SKM-1 treated with dmso at 0.1 percent for 144 hours (cell line): ENCODE measurements around the gene R3HCC1L.

ENCODE experiments used
- DNase-seq: peaks from one replicate; lab custom pipeline; 2025; ENCODE audit not compliant: unreplicated experiment; lab: John Stamatoyannopoulos, UW

The R3HCC1L gene

GRCh38 chr10:98257961-98258360, 123.5 kb downstream of the R3HCC1L start:
- no peak for DNase-seq

DNA sequence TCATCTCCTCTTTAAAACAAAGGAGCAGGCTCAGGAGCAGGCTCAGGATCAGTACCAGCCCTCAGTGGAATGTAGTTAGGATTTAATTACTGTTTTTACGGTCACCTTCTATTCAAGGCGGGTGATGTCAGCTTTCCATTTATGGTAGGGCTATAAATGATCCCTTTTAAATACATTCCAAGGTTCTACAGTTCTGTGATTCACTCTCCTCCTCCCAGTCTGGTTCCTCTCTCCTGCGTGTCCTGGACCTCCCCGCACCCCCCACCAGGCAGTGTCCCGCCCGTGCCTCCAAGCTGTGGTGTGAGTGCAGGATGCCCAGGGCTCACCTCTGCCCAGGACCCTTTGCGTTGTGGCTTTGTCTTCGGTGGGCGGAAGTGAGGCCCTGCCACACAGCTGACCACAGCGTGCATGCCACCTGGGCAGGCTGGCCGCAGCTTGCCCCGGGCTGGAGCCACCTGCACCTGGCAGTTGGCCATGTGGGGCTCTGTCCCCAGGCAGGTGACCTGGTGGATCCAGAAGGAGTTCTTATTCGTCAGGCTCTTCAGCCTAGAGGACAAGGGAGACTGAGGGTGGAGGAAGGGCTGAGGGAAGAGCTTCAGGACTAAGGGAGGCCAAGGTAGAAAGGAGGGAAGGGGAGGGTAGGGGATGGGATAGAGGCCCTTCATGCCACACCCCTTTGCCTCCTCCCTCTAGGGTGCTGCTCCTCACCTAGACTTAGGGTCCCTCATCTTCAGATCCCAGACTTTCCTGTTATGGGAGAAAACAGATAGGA, 124.4 kb downstream of the R3HCC1L start:
- DNase-seq, result no peak

- peak; percentile 64 for DNase-seq
Observed at GRCh38 chr10:98259606-98260315, 125.3 kb downstream of the R3HCC1L start.

DNA sequence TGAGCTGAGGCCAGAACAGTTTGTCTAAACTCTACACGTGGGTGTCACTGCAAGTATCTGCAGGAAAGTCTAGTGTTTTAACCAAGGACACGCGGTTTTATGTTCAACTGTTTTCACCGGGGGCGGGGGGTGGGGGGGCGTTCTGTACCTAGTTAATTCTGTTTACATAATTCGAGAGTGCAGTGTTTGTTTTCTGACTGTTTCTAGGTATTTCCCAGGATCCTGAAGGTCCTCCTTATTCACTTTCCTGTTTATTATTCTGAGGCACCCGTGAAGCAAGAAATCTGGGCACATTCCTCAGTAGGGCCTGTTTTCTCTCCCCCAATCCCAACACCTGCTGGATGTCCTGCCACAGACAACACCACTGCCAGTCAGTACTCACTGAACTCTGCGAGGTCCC, 125.9 kb downstream of the R3HCC1L start:
- no peak for DNase-seq

DNA sequence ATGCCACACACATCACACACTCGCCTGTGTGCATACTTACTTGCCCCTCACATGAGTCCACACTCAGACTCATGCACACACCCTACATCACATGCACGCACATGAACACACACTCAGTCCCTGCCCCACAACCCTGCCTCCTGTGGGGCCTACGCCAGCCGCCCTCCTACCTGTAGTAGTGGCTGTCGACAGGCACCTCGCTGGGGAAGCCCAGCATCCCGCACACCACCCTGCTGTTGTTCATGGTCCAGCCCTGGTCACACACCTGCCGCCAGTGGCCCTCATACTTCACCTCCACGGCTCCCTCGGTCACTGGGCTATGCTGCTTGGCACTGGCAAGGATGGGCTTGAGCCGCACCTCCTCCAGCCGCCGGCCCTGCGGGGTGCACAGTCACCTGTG, 126.3 kb downstream of the R3HCC1L start:
- DNase-seq, result no peak

DNA sequence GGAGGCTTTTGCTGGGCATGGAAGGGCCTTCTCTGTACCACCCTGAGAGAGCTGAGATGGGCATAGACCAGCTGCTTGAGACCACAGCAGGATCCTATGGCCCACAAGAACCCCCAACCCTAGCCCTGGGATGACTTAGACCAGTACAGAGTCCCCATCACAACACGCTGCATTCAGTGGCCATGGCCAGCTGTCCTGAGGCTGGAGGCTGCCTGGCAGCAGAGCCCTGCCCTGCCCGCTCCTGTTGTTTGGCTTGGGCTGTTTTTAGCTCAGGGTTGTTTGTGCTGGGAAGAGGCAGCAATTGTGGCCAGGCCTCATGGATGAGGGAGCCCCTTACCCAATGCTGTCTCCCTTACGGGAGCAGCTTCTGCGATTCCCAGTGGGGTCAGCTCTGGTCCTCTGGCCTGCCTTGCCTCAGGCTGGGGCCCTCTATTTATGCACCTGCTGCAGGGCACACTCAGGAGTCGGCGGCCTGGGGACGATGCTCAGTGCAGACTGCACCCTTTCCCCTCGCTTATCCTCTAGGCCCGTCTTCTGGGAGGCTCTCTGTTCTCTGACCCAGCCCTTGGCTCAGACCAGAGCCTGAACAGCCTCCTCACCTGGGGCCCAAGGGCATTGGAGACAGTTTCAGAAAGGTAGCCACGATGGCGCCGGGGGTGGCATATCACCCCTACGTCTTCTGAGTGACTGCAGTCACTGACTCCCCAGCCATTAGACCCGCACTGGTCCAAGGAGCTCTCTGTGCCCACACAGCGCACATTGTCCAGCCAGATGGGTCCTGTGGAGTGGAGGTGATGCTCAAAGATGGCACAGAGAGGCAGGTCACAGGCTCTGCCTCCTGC, 127.2 kb downstream of the R3HCC1L start:
- DNase-seq, result peak; percentile 73

DNA sequence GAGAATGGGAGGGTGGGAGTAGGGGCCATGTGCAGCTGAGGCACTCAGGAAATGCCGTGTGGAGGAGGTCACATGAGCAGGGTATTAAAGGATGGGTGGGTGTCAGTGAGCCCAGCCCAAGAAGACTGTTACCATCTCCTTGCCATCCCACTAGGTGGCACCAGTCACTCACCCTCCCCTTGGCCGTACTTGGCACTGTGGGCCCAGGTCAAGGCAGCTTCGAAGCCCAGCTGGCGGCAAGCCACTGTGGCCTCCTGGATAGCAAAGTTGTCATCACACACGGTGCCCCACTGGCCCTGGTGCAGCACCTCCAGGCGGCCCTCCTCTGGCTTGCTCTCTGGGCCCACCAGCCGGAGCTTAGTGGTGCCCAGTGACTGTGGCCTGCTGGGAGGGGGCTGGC, 128.1 kb downstream of the R3HCC1L start:
- DNase-seq, result peak; percentile 39

DNA sequence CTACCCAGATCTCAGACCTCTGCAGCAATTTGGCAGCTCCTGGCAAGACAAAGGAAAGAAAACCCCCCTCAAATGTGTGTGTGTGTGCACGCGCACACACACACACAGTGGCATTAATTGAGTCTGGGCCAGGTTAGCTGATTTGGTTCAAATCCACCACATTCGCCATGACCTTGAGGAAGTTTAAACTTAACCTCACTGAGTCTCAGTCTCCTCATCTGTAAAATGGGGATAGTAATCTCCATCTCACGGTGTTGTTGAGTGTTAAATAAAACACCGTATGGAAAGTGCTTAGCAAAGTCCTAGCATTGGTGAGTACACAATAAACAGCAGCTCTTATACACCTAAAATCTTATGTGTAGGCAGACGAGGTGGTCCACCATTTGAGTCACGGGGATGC, 128.6 kb downstream of the R3HCC1L start:
- no peak for DNase-seq

DNA sequence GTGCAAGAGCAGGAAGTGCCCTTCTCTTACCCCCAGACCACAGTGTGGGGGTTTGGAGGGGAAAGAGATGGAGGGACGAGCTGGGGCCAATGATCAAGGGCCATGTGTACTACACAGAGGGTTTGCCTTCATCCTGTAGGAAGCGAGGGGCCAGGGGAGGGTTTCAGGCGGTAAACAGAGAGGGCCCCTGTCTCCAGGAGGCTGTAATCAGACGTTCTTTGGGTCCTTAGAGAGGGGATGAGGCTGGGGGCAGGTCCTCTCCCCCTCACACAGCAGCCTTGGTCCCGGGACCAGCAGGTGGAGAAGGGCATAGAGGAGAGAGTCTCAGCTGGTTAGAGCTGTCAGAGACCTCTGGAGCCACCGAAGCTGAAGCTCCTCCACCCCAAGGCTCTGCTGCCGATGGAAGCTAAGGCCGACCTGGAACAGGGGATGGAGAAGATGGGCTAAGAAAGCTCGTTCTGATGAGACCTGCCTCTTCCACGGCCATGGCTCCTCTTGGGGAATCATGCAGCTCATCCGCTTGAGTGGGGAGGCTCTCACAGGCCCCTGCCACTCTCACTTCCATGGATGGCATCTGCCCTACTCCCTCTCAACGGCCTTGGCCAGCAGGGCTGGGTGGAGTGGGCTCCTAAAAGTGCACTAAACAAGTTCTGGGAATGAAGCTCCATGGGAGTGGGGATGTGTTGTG, 130.1 kb downstream of the R3HCC1L start:
- peak; percentile 88 for DNase-seq

DNA sequence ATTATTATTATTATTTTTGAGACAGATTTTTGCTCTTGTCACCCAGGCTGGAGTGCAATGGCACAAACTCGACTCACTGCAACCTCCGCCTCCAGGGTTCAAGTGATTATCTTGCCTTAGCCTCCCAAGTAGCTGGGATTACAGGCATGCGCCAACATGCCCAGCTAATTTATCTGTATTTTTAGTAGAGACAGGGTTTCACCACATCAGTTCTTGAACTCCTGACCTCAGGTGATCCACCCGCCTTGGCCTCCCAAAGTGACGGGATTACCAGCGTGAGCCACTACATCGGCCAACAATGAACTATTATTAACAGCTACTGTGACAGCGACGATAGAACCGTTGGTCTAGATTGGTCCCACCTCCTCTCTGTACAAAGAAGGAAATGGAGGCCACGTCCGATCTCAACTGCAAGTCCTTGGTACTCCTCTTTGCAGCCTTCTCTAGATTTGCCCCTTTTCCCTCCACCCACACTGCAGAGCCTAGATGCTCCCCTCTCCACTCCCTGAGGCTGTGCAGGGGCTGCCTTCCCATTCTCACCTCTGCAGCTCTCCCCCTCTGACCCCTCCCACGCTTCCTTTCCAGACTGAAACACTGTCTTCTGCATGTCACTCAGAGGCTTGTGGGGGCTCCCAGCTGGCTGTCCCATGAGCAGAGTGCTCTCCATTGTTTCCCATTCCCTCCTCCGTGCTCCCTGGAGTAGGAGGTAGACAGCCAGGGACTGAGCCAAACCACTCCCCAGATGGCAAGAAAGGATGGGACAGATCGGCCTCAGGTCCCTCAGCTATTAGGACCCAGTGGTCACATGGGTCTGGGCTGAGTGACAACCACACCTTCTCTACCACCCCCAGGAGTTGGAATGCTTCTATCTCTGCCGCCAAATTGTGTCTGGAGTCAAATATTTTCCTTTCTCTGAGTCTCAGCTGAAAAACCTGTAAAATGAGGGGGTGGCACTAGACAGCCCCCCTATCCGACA, 131.2 kb downstream of the R3HCC1L start:
- peak; percentile 34 for DNase-seq

- no peak for DNase-seq
Observed at GRCh38 chr10:98266647-98267046, 132.2 kb downstream of the R3HCC1L start.

DNA sequence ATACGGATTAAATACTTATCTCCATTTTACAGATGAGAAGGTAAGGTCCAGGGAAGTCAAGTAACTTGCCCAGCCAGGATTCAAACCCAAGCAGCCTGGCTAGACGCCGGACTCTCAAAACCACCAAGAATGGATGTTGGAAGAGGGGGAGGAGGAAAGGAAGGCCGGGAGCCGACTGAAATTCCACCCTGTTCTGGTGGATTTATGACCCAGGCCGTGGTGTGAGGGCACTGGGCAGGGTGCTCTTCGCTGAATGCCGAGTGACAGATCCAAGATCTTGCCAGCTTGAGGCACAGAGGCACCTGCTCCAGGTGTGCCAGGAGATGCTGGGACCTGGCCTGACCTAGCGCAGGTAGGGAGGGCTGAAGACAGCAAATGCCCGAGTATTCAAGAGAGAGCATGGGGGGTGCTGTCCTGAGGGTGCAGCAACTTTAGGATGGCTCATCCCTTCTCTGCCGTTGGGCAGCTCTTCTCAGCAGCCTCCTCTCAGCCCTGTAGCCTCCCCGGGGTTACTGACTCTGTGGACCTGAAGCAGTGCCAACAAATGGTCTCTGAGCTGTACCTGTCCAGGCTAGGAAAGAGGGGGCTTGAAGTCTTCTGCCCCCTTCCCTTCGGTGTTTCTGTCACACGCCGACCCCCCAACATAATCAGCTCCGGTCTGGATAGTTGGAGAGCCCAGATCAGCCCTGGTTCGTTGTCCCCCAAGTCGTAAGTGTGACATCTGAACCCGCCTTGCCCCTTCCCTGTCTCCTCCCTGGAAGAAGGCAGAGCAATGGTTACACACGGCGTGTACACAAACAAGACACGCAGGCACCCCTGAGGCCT, 132.8 kb downstream of the R3HCC1L start:
- DNase-seq, result no peak

DNA sequence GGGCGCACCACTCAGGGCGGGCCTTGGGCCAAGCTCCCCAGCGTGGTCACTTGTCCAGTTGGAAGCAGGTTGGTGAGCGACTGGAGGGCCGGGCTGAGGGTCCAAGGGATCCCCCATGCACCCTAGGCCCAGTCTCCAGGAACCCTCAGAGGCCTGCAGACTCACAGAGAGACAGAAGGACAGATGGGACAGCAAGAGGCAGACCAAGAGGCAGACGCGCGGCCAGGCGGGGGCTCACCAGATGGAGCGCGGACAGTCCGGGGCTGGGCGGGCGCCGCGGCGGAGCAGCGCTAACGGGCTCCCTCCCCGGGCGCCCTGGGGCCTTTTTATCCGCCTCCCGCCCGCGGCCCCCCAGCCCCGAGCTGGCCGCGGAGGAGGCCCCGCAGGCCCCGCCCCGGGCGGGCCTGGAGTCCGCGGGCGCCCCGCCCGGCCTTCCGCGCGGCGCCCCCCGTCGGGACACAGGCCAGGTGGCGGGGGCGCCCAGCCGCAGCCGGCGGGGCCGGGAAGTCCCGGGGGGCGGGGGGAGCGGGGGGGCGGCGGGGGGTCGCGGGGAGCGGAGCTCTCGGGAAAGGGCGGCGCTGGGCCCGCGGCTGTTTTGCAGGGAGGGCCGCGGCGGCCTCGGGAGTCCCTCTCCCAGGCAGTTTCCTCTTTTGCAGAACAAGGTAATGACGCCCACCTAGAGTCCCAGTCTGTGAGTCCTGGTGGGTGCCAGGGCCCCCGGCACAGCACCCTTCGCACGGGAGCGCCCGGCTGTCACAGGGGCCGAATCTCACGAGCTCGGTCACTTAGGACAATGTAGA, 133.6 kb downstream of the R3HCC1L start, which contains the start of gene LOXL4:
Gene LOXL4 (minus strand): TSS at position 301 of the 800 bp plus-strand sequence. CDS start 5,175 bp downstream, outside the sequence.
- DNase-seq, result peak; percentile 39

GRCh38 chr10:98268694-98269431, 134.4 kb downstream of the R3HCC1L start:
- no peak for DNase-seq

DNA sequence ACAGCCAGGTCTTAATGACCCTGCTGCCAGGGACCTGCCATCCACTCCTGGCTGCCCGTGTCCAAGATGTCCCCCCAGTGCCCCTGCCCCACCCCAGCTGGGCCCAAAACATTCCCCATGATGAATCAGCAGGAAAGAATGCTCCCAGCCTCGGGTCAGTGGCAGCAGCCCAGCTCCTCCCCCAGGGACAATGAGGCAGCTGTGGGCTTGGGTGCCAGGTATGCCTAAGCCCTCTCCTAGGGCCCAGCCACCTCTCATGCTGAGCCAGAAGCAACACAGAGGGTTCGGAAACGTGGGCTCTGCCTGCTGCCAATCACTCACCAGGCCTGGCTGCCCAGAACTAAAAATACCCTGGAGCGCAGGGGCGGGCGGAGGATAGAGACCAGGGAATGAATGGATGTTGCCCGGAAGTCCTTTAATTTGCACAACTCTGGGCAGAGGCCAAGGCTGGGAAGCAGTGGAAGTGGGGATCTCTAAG, 135.0 kb downstream of the R3HCC1L start:
- no peak for DNase-seq

DNA sequence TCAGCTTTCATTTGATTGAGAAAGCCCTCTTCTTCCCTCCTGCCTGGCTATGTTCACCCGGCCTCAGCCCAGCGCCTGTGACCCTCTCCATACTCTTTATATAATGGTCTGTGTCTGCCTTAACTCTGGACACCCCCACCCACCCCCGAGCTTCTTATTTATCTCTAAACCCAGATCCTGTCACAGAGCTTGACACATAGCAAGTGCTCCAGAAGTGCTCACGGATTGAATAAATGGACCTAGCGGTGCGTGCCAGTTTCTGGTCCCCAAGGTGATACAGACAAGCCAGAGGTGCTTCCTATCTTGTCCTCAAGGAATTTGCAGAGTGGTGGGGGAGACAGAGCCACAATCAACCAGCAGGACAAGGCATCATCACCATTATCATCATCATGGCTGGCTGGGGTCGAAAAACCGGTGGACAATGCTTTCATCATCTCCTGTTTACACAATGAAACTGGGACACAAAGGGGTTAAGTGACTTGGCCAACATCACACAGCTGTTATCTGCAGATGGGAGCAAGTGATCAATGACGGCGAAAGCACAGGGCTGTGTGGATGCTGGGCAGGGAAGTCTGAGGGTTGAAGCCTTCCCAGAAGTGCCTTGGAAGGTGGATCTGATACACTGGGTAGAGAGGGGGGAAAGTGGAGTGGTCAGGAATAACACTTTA, 135.8 kb downstream of the R3HCC1L start:
- no peak for DNase-seq

GRCh38 chr10:98270786-98271185, 136.3 kb downstream of the R3HCC1L start:
- no peak for DNase-seq
